Fibroblast of the conjunctiva (primary cell): Measurements from ENCODE around the gene SETDB1.
"Not testable (repeated sequence)": the region's sequence is repeated elsewhere in the genome, so short reads cannot be mapped to it uniquely, and the experiment has no call there.

Experiments used
- DNase-seq: peaks from one replicate; pipeline ENCODE4 v3.0.0-alpha.2; 2010; ENCODE audit warnings: low read depth

Gene SETDB1

DNA sequence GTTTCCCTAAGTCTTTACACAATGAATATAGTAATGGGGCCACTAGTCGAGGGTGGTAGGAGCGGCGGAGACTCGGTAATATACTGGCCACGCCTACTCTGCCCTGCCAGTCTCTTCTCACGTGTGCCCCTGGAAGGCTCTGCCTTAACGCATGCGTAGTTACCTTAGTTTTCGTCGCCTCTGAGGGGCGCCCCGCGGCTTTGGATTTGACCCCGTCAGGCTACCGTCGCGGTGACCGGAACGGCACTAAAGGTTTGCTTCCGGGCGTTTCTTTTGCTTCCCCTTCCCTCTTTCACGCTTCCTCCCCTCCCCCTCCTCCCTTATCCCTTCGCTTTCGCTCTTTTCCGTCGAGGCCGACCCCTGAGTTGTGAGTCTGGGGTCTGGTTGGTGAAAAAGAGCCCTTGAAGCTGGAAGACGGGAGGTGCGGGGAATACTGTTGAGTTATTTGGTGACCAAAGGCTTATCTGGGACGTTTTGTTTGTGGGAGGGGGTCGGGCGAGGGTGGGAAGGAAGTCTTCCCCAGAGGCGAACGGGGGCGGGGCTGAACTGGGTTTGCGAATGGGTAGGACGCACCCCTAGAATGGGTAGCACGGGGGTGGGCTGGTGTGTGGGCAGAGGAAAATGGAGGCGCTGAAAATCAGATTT, at the start of gene SETDB1:
TSS of gene SETDB1 (plus strand) at position 267 of the 645 bp plus-strand sequence. CDS start 1,352 bp downstream, outside the sequence.
- DNase-seq = peak; percentile 94

DNA sequence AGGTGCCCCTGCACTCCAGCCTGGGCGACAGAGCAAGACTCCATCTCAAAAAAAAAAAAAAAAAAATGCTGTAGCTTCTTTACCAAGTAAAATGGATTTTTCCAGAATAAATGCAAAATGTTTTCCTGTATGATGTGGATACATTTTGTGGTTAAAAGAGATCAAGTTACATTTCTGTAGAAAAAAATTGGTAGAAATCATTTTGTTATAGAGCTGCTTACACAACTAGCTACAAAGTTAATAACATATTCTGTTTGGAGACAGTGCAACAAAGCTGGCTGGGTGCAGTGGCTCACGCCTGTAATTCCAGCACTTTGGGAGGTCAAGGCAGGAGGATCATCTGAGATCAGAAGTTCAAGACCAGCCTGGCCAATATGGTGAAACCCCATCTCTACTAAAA, 47.2 kb upstream of the SETDB1 start:
- not testable (repeated sequence) for DNase-seq

DNA sequence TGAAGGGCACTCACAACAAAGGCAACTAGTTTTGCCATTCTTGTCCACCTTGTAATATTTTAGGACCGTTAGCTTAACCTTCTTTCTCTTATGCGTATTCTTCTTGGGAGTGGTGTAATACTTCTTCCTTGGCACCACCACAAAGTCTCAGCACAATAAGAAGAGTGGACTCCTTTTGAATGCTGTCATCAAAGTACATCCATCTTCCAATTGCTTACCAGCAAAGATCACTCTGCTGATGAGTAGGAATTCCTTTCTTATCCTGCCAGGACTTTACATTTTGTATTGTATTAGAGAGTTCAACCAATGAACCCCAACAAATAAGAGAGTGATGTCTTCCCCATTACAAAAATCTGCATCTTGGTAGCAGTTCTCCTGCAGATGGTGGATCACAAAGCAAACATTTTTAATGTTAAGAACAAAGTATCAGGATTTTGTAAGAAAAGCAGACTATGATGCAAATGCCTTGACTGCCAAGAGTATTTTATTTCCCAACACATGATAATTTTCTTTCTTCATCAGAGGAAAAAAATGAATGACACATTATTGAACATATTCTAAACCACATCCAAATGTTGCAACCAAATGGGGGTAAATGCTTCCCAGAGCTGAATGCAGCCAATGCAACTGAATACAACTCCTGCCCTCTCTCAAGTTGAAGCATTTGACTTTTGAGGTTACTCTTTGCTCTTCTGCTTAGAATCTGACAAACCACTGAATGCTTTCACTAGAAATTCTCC, 44.7 kb upstream of the SETDB1 start:
- DNase-seq = peak; percentile 93

DNA sequence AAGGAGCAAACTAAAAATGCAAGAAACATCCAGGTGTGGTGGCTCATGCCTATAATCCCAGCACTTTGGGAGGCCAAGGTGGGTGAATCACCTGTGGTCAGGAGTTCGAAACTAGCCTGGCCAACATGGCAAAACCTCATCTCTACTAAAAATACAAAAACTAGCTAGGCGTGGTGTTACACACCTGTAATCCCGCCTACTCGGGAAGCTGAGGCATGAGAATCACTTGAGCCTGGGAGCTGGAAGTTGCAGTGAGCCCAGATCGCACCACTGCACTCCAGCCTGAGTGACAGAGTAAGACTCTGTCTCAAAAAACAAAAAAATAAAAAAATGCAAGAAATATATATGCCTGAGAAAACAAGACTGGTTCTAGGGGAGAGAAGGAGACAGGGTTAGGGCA, 43.0 kb upstream of the SETDB1 start:
- DNase-seq = not testable (repeated sequence)

DNA sequence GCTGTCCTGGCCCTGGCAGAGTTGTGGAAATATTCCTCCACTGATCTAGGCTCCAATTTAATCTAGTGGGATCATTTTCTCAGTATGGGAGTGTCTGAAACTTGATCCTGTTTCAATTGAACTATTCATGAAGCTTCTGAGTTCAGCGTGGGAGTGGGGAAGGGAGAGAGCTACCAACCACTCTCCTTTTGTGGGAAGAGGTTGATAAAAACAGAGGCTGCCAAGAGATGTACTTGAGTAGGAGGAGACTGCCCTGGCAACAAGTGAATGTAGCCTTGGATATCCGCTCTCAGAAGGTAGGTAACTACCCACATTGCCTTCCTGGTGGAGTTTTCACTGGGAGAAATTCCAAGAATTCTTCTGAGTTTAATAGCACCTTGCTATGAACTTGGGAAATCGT, 39.1 kb upstream of the SETDB1 start, which contains the start of gene CTXND2:
TSS of gene CTXND2 (plus strand) at position 119 of the 400 bp plus-strand sequence. CDS start 25,179 bp downstream, outside the sequence.
- DNase-seq = no peak

DNA sequence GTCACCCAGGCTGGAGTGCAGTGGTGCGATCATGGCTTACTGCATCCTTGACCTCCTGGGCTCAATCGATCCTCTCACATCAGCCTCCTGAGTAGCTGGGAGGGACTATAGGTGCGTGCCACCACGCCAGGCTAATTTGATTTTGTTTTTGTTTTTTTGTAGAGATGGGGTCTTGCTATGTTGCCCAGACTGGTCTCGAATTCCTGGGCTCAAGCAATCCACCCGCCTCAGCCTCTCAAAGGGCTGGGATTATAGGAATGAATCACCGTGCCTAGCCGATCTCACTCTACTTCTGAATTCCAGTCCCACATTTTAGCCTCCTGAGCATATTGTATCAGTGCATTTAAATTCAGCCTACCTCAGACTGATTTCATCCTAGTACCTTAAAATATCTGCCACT, 37.4 kb upstream of the SETDB1 start:
- DNase-seq = no peak

DNA sequence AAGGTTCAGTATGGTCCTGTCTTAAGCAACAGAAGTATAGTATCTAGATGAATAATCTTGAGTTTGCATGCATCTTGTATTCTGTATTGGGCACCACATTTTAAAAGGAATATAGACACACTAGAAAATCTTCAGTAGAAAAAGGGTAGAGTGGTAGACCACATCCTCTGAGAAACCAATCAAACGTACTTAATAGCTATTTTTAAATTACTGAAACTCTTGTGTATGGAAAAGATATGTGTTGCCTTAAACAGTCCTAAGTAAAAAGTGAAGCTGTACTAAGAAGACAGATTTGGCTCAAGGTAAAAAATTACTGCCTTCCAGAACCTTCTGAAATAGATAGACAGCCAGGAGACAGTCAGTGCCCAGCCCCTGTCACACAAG, 36.1 kb upstream of the SETDB1 start:
- no peak for DNase-seq

DNA sequence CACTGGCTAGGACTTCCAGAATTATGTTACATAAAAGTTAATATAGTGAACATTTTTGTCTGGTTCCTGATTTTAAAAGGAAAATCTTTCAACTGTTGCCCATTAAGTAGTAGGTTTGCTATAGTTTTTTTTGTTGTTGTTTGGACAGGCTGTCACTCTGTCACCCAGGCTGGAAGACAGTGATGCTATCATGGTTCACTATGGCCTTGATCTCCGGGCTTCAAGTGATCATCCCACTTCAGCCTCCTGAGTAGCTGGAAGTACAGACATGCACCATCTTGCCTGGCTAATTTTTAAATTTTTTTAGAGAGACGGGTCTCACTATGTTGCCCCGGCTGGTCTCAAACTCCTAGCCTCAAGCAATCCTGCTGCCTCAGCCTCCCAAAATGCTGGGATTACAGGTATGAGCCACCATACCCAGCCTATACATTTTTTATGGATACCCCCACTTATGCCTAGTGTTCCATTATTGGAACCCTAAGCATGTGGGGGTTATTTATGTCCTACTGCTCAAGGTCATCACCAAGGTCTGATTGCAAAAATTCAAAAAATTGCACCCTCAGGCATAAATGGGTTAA, 32.7 kb upstream of the SETDB1 start:
- no peak for DNase-seq

DNA sequence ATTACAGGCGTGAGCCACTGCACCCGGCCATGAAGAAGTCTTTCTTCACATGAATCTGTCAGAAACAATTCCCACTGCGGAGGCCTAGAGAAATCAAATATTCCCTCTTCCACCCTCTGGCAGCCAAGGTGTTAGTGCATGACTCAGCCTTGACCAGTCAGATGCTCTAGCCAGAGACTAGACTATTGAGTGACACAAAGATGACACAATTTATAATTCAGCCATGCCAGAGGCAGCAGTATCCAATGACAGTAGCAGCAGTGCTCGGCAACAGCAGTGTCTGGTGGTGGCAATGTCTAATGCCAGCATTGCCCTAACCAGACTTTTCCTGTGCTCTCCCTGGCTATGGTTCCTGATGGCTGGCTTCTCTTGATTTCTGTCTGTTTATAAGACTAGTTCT, 30.5 kb upstream of the SETDB1 start:
- DNase-seq = no peak

DNA sequence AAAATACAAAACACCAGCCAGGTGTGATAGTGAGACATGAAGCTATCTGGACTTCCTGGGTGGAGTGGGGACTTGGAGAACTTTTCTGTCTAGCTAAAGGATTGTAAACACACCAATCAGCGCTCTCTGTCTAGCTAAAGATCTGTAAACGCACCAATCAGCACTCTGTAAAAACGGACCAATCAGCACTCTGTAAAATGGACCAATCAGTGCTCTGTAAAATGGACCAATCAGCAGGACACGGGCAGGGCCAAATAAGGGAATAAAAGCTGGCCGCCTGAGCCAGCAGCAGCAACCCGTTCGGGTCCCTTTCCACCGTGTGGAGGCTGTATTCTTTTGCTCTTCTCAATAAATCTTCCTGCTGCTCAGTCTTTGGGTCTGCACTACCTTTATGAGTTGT, 26.4 kb upstream of the SETDB1 start:
- DNase-seq = not testable (repeated sequence)

DNA sequence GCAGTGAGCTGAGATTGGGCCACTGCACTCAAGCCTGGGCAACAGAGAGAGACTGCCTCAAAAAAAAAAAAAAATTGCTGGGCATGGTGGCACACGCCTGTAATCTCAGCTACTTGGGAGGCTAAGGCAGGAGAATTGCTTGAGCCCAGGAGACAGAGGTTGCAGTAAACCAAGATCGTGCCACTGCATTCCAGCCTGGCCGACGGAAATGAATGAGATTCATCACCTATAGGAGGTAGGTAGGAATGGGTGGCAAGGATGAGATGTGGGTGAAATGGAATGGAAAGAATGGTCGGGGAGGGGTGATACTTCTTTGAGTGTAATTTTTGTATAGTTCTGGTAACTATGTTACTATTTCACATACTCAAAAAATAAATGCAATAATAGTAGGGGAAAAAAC, 23.8 kb upstream of the SETDB1 start:
- DNase-seq = no peak

DNA sequence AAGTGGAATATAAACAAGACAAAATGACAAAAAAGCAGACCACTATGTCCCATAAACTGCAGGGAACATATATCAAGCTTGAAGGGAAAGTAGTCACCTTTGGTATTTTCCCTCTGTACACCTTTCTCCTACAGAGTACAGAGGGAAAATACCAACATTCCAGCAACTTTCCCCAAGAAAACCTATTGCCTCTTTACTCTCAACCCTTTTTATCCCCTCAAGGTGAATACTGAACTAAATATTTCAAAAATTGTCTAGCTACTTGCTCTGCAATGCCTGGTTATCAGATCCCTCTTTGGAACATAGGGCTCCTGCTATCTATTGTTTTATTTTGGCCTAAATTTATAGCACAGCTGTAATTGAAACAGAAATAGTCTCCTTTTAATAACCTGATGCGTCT, 23.4 kb upstream of the SETDB1 start:
- DNase-seq = no peak

DNA sequence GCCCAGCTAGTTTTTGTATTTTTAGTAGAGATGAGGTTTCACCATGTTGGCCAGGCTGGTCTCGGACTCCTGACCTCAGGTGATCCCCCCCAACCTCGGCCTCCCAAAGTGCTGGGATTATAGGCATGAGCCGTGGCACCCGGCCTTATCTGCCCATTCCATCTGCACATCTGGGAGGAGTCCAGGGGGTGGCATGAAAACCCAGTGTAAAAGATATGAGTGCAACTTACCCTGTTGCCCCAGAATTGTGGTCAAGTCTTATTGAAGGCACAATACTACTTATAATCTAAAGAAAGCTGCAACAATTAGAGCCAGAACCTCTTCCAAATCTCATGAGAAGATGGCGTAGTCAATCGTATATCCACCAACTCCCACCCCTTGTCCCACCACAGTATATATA, 20.9 kb upstream of the SETDB1 start:
- DNase-seq = no peak

DNA sequence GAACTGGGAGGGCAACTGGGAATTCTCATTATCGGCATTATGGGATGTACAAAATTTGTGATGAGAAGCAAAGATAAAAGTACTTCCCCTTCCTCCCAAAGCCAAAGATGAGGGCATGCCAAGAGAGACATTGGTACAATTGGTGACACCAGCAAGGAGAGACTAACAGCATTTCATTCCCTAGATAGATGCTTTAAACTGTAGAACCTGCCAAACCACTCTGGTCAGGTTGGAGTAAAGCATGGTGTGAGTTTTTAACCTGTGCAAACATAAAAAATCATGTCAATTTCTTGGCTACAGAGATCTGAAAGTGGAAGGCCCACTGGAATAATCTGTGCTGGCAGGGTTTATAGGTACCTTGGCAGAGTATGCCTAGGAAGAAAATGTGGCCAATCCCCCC, 19.8 kb upstream of the SETDB1 start:
- DNase-seq = no peak

DNA sequence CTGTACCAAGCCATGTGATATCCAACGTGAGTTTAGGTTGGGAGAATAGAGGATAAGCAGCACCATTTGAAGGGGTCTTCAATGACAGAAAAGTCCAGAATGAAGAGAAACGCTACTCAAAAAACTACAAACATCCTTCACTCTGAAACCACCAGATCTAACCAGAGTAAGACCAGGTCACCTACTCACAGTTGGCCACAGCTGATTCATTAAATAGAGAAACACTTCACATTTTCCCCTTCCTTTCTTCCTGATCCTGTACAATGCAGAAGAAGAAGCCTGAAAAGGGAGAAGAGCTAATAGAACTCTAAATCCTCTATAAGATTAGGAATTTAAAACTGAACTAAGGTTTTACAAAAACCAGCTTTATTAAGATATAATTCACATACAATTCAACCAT, 19.4 kb upstream of the SETDB1 start:
- no peak for DNase-seq

DNA sequence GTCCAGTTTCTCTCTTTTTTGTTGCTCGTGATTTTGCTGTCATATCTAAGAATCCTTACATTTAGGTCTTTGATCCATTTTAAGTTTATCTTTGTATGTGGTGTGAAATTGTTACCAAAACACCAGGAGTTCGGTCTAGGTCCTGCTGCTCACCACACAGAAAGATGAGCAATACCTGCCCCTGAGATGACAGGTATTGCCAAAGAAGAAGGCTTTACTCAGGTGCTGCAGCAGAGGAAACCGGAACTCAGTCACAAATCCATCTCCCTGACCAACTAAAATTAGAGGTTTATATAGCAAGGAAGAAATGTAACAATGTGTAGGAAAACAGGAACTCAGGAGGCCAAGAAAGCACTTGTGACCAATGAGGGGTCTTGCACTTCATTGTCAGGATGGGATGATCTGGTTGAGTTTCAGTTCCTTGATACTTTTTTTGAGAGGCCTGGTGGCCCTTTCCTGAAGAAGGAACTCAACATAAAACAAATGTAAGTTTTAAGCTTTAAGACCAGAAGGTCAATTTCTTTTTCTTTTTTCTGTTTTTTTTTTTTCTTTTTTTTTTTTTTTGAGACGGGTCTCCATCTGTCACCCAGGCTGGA, 16.5 kb upstream of the SETDB1 start:
- no peak for DNase-seq

DNA sequence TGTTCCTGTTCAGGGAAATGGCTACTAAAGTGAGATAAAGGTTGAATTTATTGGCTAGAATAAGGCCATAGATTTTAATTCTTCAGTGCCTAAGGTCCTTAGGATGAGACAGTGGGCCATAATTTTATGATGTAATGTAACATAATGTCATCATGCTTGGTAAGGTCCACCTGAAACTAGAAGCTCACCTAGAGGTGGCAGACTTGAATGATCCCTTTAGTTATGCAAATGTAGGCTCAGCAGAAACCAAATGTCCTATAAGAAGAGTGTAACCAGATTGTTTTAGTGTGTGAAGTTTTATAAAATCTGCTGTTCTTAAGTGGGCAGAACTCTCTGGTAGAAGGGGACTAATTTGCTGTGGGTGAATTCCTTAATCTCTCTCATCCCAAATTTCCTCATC, 13.5 kb upstream of the SETDB1 start:
- no peak for DNase-seq

DNA sequence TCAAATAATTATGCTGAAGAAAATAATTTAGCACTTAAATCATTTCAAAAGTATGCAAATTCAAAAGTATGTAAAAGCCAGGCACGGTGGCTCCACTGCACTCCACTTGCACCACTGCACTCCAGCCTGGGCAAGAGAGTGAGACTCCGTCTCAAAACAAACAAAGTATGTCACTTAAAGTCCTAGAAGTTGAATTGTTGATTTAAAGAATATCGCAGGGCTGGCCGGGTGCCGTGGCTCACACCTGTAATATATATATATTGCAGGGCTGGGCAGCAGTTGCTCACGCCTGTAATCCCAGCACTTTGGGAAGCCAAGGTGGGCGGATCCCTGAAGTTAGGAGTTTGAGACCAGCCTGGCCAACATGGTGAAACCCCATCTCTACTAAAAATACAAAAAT, 8.8 kb upstream of the SETDB1 start:
- no peak for DNase-seq

DNA sequence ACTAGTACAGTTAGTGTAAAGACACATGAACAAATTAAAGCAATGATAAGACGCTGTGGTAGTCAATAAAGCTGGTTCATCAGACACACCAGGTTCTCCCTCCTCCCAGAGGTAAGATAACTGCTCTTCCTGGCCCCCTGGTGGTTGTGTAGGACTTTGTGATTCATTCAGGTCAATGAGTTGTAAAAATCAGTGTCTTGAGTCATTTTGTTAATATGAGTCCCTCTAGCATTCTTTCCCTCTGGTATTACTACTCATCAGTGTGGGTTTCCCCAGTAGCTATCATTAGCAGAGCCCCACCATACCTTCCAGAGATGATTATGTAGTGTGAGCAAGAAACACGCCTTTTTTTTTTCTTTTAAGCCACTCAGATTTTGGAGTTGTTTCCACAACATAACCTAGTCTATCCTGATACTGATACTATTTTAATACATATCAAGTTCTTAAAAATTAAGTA, 3.6 kb upstream of the SETDB1 start:
- peak; percentile 75 for DNase-seq

DNA sequence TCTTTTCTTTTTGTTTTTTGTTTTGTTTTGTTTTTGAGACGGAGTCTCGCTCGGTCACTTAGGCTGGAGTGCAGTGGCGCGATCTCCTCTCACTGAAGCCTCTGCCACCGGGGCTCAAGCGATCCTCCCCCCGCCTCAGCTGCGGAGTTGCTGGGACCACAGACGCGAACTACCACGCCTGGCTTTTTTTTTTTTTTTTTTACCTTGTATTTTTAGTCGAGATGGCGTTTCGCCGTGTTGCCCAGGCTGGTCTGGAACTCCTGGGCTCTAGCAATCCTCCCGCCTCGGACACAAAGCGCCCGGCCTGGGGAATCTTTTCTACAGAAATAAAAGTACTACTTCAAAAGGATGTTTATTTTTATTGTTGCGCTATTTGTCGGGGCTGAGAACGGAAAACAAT, 1.1 kb upstream of the SETDB1 start:
- no peak for DNase-seq

DNA sequence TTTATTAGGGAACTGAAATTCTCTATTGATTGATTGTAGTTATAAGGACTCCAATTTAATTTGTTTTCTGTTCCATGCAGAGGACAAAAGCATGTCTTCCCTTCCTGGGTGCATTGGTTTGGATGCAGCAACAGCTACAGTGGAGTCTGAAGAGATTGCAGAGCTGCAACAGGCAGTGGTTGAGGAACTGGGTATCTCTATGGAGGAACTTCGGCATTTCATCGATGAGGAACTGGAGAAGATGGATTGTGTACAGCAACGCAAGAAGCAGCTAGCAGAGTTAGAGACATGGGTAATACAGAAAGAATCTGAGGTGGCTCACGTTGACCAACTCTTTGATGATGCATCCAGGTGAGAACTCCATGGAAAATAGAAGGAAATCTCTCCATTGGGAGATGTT, 1.5 kb downstream of the SETDB1 start:
- DNase-seq = no peak

DNA sequence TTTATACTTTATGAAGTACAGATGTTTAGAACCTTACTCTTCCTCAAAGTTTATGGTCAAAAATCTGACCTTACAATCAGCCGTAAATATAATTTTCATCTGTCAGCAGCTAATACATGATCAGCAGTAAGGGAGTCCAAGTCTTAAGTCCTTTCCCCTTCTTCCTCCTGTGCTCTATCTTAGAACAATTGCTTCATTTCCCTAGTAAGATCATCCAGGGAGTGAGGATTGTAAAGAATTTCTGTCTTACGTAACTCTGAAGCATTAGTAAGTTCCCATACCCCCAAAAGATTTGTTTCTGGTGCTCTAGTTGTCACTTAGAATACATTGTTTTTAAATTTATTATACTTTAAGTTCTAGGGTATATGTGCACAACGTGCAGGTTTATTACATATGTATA, 2.1 kb downstream of the SETDB1 start:
- no peak for DNase-seq

DNA sequence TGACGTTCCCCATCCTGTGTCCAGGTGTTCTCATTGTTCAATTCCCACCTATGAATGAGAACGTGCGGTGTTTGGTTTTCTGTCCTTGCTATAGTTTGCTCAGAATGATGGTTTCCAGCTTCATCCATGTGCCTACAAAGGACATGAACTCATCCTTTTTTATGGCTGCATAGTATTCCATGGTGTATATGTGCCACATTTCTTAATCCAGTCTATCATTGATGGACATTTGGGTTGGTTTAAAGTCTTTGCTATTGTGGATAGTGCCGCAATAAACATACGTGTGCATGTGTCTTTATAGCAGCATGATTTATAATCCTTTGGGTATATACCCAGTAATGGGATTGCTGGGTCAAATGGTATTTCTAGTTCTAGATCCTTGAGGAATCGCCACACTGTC, 2.6 kb downstream of the SETDB1 start:
- not testable (repeated sequence) for DNase-seq
